ENCODE measurements around the gene APOL6.

APOL6 gene

GRCh38 chr22:35649636-35650250, 1.5 kb downstream of the APOL6 start:
- Histone ChIP-seq H3K36me3 (ENCODE audit: low read depth) (0 out of 2 replicates have a peak, but pooled peaks cover 4% of the 10 kb centered on the region), H3K4me3 (ENCODE audit: severe bottlenecking) (peak overlapping the region; percentile 53), H3K4me1 (ENCODE audit: insufficient read depth, poor library complexity, severe bottlenecking) (peaks cover 6% of the 10 kb centered on the region), H3K27ac (ENCODE audit: poor library complexity, severe bottlenecking) (no peak overlapping the region), H3K27me3 (ENCODE audit: insufficient read depth, poor library complexity, severe bottlenecking) (no peaks in the 10 kb centered on the region), H3K9me3 (ENCODE audit: severe bottlenecking) (no peaks in the 10 kb centered on the region)
- TF ChIP-seq CTCF (IDR thresholded peaks at IDR 0.05; ENCODE audit: poor library complexity, severe bottlenecking) = no peak
- ATAC-seq (ENCODE audit: low read depth) (no peak), DNase-seq (ENCODE audit: low spot score) (no peak)

GRCh38 chr22:35651085-35651484, 2.8 kb downstream of the APOL6 start:
- Histone ChIP-seq H3K9me3 (ENCODE audit: severe bottlenecking) (no peaks in the 10 kb centered on the region), H3K27me3 (ENCODE audit: insufficient read depth, poor library complexity, severe bottlenecking) (no peaks in the 10 kb centered on the region), H3K4me3 (ENCODE audit: severe bottlenecking) (no peak overlapping the region), H3K36me3 (ENCODE audit: low read depth) (0 out of 2 replicates have a peak, but pooled peaks cover 4% of the 10 kb centered on the region), H3K4me1 (ENCODE audit: insufficient read depth, poor library complexity, severe bottlenecking) (peaks cover 6% of the 10 kb centered on the region), H3K27ac (ENCODE audit: poor library complexity, severe bottlenecking) (no peak overlapping the region)
- no peak for TF ChIP-seq CTCF (IDR thresholded peaks at IDR 0.05; ENCODE audit: poor library complexity, severe bottlenecking)
- DNase-seq (ENCODE audit: low spot score) (no peak), ATAC-seq (ENCODE audit: low read depth) (no peak)

- Histone ChIP-seq H3K4me3 (ENCODE audit: severe bottlenecking) (no peak overlapping the region), H3K4me1 (ENCODE audit: insufficient read depth, poor library complexity, severe bottlenecking) (peaks cover 5% of the 10 kb centered on the region), H3K27ac (ENCODE audit: poor library complexity, severe bottlenecking) (no peak overlapping the region), H3K9me3 (ENCODE audit: severe bottlenecking) (no peaks in the 10 kb centered on the region), H3K36me3 (ENCODE audit: low read depth) (peaks cover 16% of the 10 kb centered on the region), H3K27me3 (ENCODE audit: insufficient read depth, poor library complexity, severe bottlenecking) (no peaks in the 10 kb centered on the region)
- ATAC-seq (ENCODE audit: low read depth) (no peak), DNase-seq (ENCODE audit: low spot score) (no peak)
- TF ChIP-seq CTCF (IDR thresholded peaks at IDR 0.05; ENCODE audit: poor library complexity, severe bottlenecking) = no peak
These were observed 5.6 kb downstream of the APOL6 start for GRCh38 chr22:35653824-35654223.

- Histone ChIP-seq H3K27ac (ENCODE audit: poor library complexity, severe bottlenecking) (no peak overlapping the region), H3K4me1 (ENCODE audit: insufficient read depth, poor library complexity, severe bottlenecking) (no peaks in the 10 kb centered on the region), H3K36me3 (ENCODE audit: low read depth) (peaks cover 29% of the 10 kb centered on the region), H3K27me3 (ENCODE audit: insufficient read depth, poor library complexity, severe bottlenecking) (no peaks in the 10 kb centered on the region), H3K4me3 (ENCODE audit: severe bottlenecking) (no peak overlapping the region), H3K9me3 (ENCODE audit: severe bottlenecking) (no peaks in the 10 kb centered on the region)
- DNase-seq (ENCODE audit: low spot score) (no peak), ATAC-seq (ENCODE audit: low read depth) (no peak)
- no peak for TF ChIP-seq CTCF (IDR thresholded peaks at IDR 0.05; ENCODE audit: poor library complexity, severe bottlenecking)
These were observed 8.1 kb downstream of the APOL6 start for GRCh38 chr22:35656284-35656752.

GRCh38 chr22:35657571-35658312, 9.5 kb downstream of the APOL6 start:
- no peak for TF ChIP-seq CTCF (IDR thresholded peaks at IDR 0.05; ENCODE audit: poor library complexity, severe bottlenecking)

More at GRCh38 chr22:35657571-35658312, 9.5 kb downstream of the APOL6 start:
- ATAC-seq (ENCODE audit: low read depth) = no peak
- Histone ChIP-seq H3K4me1 (ENCODE audit: insufficient read depth, poor library complexity, severe bottlenecking) (no peaks in the 10 kb centered on the region), H3K4me3 (ENCODE audit: severe bottlenecking) (no peak overlapping the region), H3K27me3 (ENCODE audit: insufficient read depth, poor library complexity, severe bottlenecking) (no peaks in the 10 kb centered on the region), H3K27ac (ENCODE audit: poor library complexity, severe bottlenecking) (no peak overlapping the region), H3K36me3 (ENCODE audit: low read depth) (peaks cover 29% of the 10 kb centered on the region), H3K9me3 (ENCODE audit: severe bottlenecking) (no peaks in the 10 kb centered on the region)
- DNase-seq (ENCODE audit: low spot score) = no peak

Data from RWPE2 (cell line).